Measurements from ENCODE around the gene RFX2.

GRCh38 chr19:6100284-6100915 lies 9.9 kb downstream of the RFX2 start:
- TF ChIP-seq, protein P1, sequence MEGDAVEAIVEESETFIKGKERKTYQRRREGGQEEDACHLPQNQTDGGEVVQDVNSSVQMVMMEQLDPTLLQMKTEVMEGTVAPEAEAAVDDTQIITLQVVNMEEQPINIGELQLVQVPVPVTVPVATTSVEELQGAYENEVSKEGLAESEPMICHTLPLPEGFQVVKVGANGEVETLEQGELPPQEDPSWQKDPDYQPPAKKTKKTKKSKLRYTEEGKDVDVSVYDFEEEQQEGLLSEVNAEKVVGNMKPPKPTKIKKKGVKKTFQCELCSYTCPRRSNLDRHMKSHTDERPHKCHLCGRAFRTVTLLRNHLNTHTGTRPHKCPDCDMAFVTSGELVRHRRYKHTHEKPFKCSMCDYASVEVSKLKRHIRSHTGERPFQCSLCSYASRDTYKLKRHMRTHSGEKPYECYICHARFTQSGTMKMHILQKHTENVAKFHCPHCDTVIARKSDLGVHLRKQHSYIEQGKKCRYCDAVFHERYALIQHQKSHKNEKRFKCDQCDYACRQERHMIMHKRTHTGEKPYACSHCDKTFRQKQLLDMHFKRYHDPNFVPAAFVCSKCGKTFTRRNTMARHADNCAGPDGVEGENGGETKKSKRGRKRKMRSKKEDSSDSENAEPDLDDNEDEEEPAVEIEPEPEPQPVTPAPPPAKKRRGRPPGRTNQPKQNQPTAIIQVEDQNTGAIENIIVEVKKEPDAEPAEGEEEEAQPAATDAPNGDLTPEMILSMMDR (IDR thresholded peaks at IDR 0.05; ENCODE audit: insufficient read depth, low read depth, low read length) = no peak
- no peak for TF ChIP-seq EZH2 (IDR thresholded peaks at IDR 0.05; ENCODE audit: insufficient read depth, low read length)
